Measurements from ENCODE around the gene VWF.

DNA sequence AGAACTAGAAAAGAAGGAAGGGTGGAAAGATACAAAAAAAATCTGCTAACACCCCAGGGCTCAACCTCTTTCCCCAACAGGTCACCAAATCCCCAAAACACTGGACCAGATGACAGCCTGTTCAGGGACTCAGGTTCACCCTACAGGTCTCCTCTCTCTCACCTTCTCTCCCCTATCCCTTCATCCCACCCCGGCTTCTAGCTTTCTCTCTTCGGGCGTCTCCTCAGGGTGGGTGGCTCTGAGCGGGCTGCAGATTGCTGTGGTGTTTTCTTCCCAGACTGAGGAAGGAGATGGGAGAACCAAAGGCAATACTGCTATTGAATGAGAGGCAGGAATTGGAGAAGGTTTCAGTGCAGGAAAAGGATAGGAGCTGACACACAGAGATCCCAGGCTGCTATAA is 218.7 kb downstream of the VWF start:
- TF ChIP-seq GATA1 (IDR thresholded peaks at IDR 0.05; ENCODE audit: low read depth, low read length) = no peak
- TF ChIP-seq POLR2A (IDR thresholded peaks at IDR 0.05; ENCODE audit: low read length) = no peak

All from erythroblast (primary cell).